HCEC 1CT (cell line): ENCODE results near the gene MASP2.
"Not testable (repeated sequence)": the region's sequence is repeated elsewhere in the genome, so short reads cannot be mapped to it uniquely, and the experiment has no call there.

Source experiments
- DNase-seq: peaks from one replicate; pipeline ENCODE4 v3.0.0-alpha.2; 2017

Gene MASP2

GRCh38 chr1:11037019-11037739, 9.9 kb downstream of the MASP2 start:
- DNase-seq = not testable (repeated sequence)

GRCh38 chr1:11031624-11032262, 15.3 kb downstream of the MASP2 start:
- DNase-seq = no peak

DNA sequence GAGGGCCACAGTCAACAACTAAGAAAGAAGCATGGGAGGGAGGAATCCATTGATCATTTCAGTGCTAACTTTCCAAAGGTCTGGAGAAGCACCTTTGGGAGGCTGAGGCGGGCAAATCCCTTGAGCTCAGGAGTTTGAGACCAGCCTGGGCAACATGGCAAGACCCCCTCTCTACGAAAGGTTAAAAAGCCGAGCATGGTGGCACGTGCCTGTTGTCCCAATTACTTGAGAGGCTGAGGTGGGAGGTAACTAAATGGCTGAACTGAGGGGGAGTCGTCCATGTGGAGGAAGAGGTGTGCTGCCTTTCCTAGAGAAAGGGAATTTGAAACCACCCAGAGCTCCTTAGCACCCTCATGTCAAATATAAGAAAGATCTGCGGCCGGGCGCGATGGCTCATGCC, 16.2 kb downstream of the MASP2 start:
- no peak for DNase-seq

GRCh38 chr1:11028018-11028417, 19.0 kb downstream of the MASP2 start:
- no peak for DNase-seq

DNA sequence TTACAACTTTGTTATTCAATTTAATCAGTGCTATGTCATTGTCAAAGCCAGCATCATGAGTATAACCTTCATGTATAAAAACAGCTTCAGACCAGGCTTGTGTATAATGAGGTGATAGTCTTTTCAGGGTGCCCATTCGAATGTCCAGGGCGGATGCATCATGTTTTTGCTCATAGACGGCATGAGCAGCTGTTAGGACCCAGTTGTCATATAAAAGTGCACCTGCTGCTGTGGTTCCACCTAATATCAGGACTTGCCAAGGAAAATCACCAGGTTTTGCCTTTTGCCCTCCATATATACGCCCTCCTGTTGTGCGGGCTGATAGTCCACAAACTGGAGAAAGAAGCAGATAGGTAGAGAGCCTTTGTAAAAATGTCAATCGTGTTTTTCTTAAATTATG, 19.7 kb downstream of the MASP2 start:
- DNase-seq = no peak

- DNase-seq = no peak
These were observed 20.1 kb downstream of the MASP2 start for GRCh38 chr1:11026903-11027302.

GRCh38 chr1:11026052-11026451, 21.0 kb downstream of the MASP2 start:
- no peak for DNase-seq

DNA sequence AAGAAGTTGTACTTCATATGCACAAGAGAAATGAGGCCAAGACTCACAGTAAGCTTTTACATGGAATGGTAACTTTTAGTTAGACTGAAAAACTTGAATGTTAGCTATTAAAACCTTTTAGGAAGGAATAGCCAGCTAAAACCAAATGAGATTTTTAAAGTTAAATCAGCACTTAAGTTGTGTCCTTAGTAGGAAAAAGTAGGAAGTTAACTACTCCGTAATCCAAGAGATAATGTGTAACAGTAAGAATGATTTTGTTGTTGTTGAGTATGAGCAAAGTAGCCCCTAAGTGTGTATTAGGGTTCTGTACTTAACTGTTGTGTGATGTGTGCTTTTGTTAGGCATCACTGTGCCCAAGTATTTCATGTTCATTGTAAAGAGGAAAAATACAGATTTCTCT, 21.4 kb downstream of the MASP2 start:
- DNase-seq = no peak

GRCh38 chr1:11024874-11025203, 22.2 kb downstream of the MASP2 start:
- no peak for DNase-seq

DNA sequence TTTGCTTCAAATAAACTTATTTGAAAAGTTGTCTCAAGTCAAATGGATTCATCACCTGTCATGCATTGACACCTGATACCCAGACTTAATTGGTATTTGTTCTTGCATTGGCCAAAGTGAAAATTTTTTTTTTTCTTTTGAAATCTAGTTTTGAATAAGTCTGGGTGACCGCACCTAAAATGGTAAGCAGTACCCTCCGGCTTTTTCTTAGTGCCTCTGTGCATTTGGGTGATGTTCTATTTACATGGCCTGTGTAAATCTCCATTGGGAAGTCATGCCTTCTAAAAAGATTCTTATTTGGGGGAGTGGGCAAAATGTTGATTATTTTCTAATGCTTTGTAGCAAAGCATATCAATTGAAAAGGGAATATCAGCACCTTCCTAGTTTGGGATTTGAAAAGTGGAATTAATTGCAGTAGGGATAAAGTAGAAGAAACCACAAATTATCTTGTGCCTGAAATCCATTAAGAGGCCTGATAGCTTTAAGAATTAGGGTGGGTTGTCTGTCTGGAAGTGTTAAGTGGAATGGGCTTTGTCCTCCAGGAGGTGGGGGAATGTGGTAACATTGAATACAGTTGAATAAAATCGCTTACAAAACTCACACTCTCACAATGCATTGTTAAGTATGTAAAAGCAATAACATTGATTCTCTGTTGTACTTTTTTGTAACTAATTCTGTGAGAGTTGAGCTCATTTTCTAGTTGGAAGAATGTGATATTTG, 22.7 kb downstream of the MASP2 start:
- DNase-seq = no peak

GRCh38 chr1:11023201-11023600, 23.8 kb downstream of the MASP2 start:
- DNase-seq = no peak

- no peak for DNase-seq
These were observed 27.1 kb downstream of the MASP2 start for GRCh38 chr1:11019971-11020370.

DNA sequence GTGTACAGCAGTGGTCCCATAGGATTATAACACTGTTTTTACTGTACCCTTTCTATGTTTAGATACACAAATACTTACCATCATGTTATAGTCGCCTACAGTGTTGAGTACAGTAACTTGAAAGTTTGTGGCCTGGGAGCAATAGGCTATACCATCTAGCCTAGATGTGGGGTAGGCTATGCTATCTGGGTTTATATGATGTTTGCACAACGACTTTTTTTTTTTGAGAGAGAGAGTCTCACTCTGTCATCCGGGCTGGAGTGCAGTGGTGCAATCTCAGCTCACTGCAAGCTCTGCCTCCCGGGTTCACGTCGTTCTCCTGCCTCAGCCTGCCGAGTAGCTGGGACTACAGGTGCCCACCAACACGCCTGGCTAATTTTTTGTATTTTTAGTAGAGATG, 27.7 kb downstream of the MASP2 start:
- not testable (repeated sequence) for DNase-seq

- no peak for DNase-seq
These were observed 33.9 kb downstream of the MASP2 start for GRCh38 chr1:11013160-11013531.

DNA sequence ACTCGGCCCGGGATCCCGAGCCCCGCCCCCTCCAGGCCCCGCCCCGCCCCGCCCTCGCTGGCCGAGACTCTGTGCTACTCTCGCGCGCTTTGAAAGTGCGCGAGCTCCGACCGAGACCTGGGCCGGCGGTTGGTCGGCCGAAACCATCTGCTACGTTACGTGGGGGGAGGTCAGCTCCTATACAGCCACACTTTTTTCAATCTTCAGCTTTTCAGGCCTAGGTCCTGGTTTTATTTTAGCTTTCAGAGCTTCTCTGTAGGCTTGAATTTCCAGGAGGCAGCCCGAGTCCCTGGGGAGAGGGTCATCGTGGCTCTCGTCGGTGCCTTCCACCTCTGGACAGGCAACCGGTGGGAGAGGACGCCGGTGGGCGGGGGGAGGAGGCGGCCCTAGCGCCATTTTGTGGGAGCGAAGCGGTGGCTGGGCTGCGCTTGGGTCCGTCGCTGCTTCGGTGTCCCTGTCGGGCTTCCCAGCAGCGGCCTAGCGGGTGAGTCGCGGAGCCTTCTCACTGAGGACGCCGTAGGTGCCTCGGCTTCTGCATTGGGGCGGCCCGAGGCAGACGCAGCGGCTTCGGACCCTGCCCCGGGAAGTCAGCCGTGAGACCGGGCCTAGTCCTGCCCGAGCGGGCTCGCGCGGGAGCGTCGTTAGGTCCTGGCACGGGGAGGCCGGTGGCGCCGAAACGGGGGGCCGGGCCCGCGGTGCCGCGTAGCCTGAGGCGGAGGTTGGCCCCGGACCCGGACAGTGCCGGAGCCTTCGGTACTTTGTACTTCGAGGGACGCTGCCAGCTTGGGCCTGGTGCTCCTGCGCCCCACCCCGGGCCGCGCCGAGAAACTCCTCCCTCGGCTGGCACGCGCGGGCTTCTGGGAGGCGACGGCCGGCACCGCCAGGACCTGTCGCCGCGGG, 34.5 kb downstream of the MASP2 start, which contains the start of gene TARDBP:
Gene TARDBP (plus strand): TSS at position 395 of the 900 bp plus-strand sequence. CDS start 1,074 bp downstream, outside the sequence.
- DNase-seq = peak; percentile 88

DNA sequence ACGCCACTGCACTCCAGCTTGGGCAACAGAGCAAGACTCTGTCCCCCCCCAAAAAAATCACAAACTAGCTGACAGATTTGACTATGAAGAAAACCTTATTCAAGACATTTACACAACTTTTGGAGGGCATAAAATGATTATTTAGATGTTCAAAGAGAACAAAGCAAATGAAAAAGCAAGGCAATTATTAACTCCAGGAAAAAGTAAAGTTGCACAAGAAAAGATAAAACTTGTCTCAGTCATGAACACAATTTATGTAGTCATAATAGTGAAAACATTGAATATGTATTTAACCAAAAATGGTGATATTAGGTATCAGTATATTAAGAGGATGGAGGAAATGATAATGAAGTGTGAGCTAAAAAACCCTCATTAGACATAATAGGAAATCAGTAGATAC, 46.5 kb downstream of the MASP2 start:
- no peak for DNase-seq

DNA sequence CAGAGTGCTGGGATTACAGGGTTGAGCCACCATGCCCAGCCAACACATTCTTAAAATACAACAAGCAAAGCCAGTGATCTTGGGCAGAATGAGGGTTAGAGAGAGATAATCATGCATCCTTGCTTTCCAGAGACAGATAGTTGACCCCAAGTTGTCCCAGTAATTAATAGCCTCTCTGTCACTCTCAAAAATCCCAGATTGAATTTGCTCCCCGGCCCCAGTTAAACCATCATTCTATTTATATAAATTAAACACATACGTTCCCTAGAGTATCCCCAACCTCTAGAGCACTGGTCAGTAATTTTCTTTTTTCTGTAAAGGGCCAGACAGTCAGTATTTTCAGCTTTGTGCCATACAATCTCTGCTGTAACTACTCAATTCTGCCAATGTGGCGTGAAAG, 50.9 kb downstream of the MASP2 start:
- DNase-seq = no peak

- no peak for DNase-seq
These were observed 54.2 kb downstream of the MASP2 start for GRCh38 chr1:10992864-10993263.

DNA sequence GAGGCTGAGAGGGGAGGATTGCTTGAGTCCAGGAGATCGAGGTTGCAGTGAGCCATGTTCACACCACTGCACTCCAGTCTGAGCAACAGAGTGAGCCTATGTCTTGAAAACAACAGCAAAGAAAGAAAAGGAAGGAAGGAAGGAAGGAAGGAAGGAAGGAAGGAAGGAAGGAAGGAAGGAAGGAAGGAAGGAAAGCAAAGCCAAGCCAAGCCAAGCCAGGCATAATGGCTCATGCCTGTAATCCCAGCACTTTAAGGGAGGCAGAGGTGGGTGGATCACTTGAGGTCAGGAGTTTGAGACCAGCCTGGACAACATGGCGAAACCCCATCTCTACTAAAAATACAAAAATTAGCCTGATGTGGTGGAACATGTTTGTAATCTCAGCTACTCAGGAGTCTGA, 55.0 kb downstream of the MASP2 start:
- not testable (repeated sequence) for DNase-seq

DNA sequence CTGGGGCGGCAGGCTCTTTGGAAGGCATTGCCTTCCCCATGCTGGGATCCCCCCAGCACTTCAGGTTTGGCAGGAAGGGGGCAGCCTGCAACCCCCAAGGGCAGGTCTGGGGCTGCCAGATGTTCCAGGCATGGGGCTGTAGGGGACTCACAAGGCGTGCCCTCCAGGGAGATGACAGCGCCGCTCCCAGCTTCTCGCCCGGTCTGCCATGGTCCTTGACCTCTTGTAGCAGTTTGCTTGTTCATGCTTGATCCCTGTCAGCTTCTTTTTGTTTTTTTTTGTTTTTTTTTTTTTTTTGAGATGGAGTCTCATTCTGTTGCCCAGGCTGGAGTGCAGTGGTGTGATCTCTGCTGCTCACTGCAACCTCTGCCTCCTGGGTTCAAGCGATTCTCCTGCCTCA, 56.2 kb downstream of the MASP2 start:
- DNase-seq = no peak

DNA sequence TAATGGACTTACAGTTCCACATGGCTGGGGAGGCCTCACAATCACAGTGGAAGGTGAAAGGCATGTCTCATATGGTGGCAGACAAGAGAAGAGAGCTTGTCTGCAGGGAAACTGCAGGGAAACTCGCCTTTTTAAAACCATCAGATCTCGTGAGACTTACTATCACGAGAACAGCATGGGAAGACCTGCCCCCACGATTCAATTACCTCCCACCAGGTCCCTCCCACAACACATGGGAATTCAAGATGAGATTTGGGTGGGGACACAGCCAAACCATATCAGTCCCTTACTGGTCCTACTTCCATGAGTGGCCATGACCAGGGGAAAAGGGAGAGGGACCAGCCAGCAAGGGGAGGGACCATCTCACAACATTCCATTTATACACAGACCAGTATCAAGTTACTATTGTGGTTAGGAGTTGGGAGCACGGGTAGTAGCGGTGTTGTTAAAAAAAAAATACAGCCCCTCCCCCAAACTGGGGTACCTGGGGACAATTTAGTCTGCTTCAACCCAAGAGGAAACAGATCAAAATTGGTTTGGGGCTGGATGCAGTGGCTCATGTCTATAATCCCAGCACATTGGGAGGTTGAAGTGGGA, 57.0 kb downstream of the MASP2 start:
- DNase-seq = not testable (repeated sequence)

DNA sequence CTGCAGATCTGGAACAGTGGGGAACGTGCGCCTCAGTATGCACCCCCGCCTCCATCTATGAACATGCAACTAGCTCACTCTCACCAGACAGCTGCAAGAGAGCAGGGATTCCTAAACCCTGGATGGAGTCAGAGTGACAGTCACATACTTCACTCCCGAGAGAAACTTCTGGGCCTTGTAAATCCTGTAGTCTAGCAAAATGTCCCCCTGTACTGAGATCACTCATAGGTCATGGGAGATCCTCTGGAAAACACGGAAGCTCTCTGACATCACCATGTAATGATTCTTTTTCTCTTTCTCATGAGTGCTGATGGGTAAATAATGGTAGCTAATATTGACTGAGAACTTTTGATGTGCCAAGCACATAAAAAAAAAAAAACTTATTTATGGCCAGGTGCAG, 57.9 kb downstream of the MASP2 start:
- DNase-seq = no peak
